M059J (cell line): ENCODE measurements around the gene COPG2. TPM values are rescaled to one million over a fixed set of nuclear protein-coding genes. Genes with fewer than 3 reads are reported as not detected.

Experiments used
- DNase-seq: peaks from one replicate; pipeline ENCODE4 v3.0.0-alpha.2; 2012; ENCODE audit warnings: low read depth
- total RNA-seq: library from RNA; depleted of rRNA; stranded (reverse); fragments of >200 nt; shearing (Covaris generic); gene quantifications from 2 replicates; pipeline ENCODE4 v1.2.3, GENCODE V29; 2014; rRNA removed

The COPG2 gene
- total RNA-seq, 1 experiment from 2014 or later = 50.1 TPM

DNA sequence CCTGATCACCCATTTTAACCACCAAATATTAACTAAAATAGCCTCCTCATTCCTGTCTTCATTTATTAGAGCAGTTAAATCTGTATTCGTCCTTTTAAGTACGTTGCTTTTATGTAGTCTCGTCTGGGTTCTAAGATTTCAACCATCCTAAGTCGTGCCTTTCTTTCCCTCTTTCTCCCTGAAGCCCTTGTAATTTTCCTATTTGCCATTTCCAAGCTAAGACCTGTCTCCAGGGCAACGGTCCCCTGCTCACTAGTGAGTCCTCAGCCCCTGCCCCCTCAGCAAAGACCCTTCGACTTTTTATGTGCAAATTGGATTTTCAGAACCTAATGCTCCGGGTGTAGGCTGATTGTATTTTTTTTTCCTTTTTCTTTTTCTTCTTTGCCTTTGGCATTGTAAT lies 192.8 kb downstream of the COPG2 start:
- no peak for DNase-seq

DNA sequence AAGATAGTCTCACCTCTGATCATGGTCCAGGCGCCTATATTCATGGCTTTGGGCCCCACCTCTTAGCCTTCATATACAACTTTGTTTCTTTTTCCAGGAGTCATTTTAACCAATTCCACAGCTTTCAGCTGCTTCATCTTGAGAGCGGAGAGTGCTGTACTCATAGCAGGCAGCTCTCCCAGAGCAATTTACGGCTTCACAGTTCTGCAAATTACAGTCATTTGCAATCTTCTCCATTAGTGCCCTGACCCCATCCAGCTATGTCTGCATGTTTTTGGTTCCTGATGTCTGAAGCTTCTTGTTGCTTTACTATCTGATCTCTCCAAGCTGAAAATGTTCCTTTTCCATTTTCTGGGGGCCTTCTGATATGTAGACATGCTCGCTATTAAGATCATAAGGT lies 194.7 kb downstream of the COPG2 start:
- no peak for DNase-seq

- no peak for DNase-seq
Observed at GRCh38 chr7:130473289-130473688, 195.3 kb downstream of the COPG2 start.

- no peak for DNase-seq
Observed at GRCh38 chr7:130471974-130472373, 196.6 kb downstream of the COPG2 start.

DNA sequence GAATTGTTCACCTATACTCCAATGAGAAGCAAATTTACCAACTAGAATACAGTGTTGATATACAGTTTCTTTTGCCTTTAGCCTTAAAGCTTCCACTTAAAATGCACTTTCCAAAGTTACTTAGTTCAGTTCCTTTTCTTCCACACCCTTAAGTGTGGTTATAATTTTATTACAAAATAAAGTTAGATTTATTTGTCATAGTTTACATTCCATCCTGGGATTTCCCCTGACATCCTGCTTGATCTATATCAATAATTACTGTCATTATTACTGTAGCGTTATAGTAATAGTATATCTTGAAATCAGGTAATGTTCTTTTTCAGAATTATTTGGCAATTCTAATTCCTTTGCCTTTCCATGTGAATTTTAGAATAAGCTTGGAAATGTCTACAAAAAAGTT lies 199.9 kb downstream of the COPG2 start:
- DNase-seq = no peak

- DNase-seq = no peak
Observed at GRCh38 chr7:130463553-130464434, 204.8 kb downstream of the COPG2 start.

DNA sequence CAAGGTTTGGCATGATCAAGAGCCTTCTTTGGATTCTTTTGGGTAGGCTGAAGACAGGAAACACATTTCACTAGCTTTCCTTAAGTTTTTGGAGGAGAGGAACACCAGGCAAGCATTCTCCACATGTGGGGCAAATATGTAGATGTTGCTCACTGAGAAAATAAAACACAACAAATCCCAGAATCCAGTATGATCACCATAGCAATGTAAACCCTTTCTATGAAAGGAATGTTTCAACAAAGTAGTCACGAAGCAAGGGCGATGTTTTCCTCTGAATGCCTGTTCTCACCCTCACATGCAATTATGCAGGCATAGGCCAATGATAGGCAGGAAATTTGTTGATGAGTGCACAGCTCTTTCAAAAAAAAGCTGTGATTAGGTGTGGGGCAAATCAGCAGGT lies 207.3 kb downstream of the COPG2 start:
- DNase-seq = no peak

GRCh38 chr7:130458257-130458656 lies 210.3 kb downstream of the COPG2 start:
- DNase-seq = no peak

Other genes starting within 250 kb of the COPG2 start
- gene CEP41, start 227.7 kb downstream of the COPG2 start, total RNA-seq = 32.0 and 32.9 TPM in 2 replicates
- 177 and 196 TPM in 2 replicates for gene MEST, start 176.7 kb downstream of the COPG2 start, total RNA-seq
- gene TSGA13, start 17.8 kb upstream of the COPG2 start, total RNA-seq = not detected in 2 replicates
- gene KLF14, start 65.5 kb upstream of the COPG2 start, total RNA-seq = not detected in 2 replicates